Measurements from ENCODE around the gene MOB3B. TPM values are rescaled to one million over a fixed set of nuclear protein-coding genes. Genes with fewer than 3 reads are reported as not detected.

The MOB3B gene
- 0.90 and 1.2 TPM in 2 replicates for polyA plus RNA-seq (2012; rRNA removed)
- polyA plus RNA-seq (2012; cell fraction: cytosol; rRNA removed) = 1.1 TPM in 2 replicates
- polyA plus RNA-seq (2012; cell fraction: nucleus; rRNA removed) = 0.63 and 1.0 TPM in 2 replicates

DNA sequence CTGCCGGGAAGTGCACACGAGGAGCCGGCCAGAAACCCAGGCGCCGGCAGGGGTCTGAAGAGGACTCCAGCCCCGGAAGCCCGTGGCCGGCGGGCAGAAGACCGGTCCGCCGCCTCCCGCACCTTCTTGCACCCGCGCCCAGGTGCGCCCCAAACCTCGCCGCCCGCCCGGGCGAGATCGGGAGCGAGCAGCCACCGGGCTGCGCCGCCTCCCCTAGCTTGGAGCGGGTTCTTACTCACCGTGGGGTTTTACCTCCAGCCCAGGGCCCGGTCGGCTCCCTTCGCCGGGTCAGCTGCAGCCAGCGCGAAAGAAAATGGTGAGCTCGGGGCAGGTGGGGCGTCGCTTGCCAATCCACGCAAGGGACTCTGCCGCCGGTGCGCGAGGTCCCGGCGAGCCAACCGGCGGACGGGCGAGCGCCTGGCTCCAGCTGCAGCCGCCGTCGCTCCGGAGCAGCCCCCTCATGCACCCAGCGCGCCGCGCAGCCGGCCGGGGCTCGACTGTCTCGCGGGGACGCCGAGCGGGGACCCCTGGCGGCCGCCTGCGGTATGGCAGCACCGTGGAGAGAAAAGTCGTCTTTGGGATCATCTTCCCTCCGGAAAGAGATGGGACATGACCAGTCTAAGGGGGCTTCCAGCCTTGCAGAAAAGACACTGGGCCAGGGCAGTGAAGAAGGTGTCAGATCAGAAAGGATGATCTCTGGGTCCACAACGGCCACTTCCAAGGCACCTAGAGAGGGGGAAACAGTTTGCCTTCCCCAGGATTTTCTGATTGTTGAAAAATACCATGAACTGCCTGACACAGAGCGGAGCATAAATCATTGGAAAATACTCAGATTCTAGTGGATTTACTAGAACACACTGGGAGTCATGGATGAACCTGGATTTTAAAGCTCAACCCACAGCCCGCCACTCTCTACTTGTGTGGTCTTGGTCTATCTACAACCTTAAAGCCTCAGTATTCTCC is at the start of gene MOB3B:
Gene MOB3B (minus strand): TSS at position 499 of the 963 bp plus-strand sequence. CDS start 74,264 bp downstream, outside the sequence.
- Histone ChIP-seq H3K4me2 (peak within 1 kb of the TSS; percentile 92), H3K36me3 (replicated peaks in 1 of 2; ENCODE audit: control insufficient read depth in 1 of 2, insufficient read depth in 2 of 2, low read length in 1 of 2) (no peaks in the 10 kb centered on the region), H3K4me3 (ENCODE audit: low read depth in 2 of 2, low read length in 1 of 2) (peak within 1 kb of the TSS; percentile 72 to 75), H3K9me3 (no peaks in the 10 kb centered on the region), H3F3A (replicated peaks; ENCODE audit: insufficient read depth) (peaks cover 14% of the 10 kb centered on the region), H3K9me2 (no peaks in the 10 kb centered on the region), H4K20me1 (ENCODE audit: insufficient read depth) (no peaks in the 10 kb centered on the region), H3K27ac (ENCODE audit: low read depth in 2 of 2, low read length in 1 of 2) (no peak within 1 kb of the TSS; a peak in 1 of 4 replicates), H2AFZ (ENCODE audit: low read depth) (peak within 1 kb of the TSS; percentile 86), H3K27me3 (ENCODE audit: insufficient read depth) (no peaks in the 10 kb centered on the region), H3K9ac (peak within 1 kb of the TSS; percentile 58; the same call in 1 of the 2 replicates), H3K79me2 (ENCODE audit: insufficient read depth) (no peaks in the 10 kb centered on the region), H3K4me1 (ENCODE audit: control insufficient read depth in 1 of 2, insufficient read depth in 2 of 2, low read depth in 1 of 2, low read length in 1 of 2) (peaks cover 0 to 8% of the 10 kb centered on the region in 2 experiments; a peak in 2 of 4 replicates)
- DNase-seq = peak; percentile 93
- ChIA-PET CTCF (interaction anchor here (0.6 to 3.0 kb wide), 33 partner anchors 10 to 583 kb away, joined by 3 to 31 read pairs (median 3); partner anchors contain the start of gene PLAA), POLR2A (no interaction called here)
- WGBS (ENCODE audit: low lambda C conversion rate) = 6% methylated on average over 36 of the region's 74 CpGs
- TF ChIP-seq MXI1 (IDR thresholded peaks at IDR 0.05; ENCODE audit: low read depth, low read length) (peak; percentile 64), FOXM1 (IDR thresholded peaks at IDR 0.05; ENCODE audit: low read depth) (no peak), CHD2 (IDR thresholded peaks at IDR 0.05; ENCODE audit: low read length, partially characterized antibody) (peak; percentile 12), IRF3 (IDR thresholded peaks at IDR 0.05; ENCODE audit: low read depth, low read length) (no peak), SMC3 (IDR thresholded peaks at IDR 0.05; ENCODE audit: low read depth, low read length) (peak; percentile 94), RXRA (IDR thresholded peaks at IDR 0.05; ENCODE audit: borderline replicate concordance, low read depth) (no peak), ELF1 (IDR thresholded peaks at IDR 0.05) (no peak), EZH2phosphoT487 (IDR thresholded peaks at IDR 0.05; ENCODE audit: borderline replicate concordance, low read depth) (no peak), USF1 (IDR thresholded peaks at IDR 0.05; ENCODE audit: borderline replicate concordance, low read depth) (no peak), JUND (IDR thresholded peaks at IDR 0.05) (no peak), NRF1 (IDR thresholded peaks at IDR 0.05; ENCODE audit: low read depth, low read length) (0 out of 2 replicates have a peak, but pooled peaks have one; percentile 38), RAD21 (IDR thresholded peaks at IDR 0.05; ENCODE audit: low read length) (peak; percentile 76), MAX (IDR thresholded peaks at IDR 0.05; ENCODE audit: low read depth) (no peak), FOSL2 (IDR thresholded peaks at IDR 0.05; ENCODE audit: borderline replicate concordance, low read depth) (no peak), GABPA (IDR thresholded peaks at IDR 0.05; ENCODE audit: low read depth) (no peak), ZBTB33 (IDR thresholded peaks at IDR 0.05; ENCODE audit: borderline replicate concordance, low read depth) (no peak), GATA2 (CRISPR knock-in tag; IDR thresholded peaks at IDR 0.05) (no peak), TAF1 (IDR thresholded peaks at IDR 0.05; ENCODE audit: borderline replicate concordance, low read depth, low read length) (no peak), USF2 (IDR thresholded peaks at IDR 0.05; ENCODE audit: borderline replicate concordance, low read depth, low read length) (no peak), SIN3A (IDR thresholded peaks at IDR 0.05; ENCODE audit: borderline replicate concordance, low read depth, low read length) (no peak)
- TF ChIP-seq, protein P1, sequence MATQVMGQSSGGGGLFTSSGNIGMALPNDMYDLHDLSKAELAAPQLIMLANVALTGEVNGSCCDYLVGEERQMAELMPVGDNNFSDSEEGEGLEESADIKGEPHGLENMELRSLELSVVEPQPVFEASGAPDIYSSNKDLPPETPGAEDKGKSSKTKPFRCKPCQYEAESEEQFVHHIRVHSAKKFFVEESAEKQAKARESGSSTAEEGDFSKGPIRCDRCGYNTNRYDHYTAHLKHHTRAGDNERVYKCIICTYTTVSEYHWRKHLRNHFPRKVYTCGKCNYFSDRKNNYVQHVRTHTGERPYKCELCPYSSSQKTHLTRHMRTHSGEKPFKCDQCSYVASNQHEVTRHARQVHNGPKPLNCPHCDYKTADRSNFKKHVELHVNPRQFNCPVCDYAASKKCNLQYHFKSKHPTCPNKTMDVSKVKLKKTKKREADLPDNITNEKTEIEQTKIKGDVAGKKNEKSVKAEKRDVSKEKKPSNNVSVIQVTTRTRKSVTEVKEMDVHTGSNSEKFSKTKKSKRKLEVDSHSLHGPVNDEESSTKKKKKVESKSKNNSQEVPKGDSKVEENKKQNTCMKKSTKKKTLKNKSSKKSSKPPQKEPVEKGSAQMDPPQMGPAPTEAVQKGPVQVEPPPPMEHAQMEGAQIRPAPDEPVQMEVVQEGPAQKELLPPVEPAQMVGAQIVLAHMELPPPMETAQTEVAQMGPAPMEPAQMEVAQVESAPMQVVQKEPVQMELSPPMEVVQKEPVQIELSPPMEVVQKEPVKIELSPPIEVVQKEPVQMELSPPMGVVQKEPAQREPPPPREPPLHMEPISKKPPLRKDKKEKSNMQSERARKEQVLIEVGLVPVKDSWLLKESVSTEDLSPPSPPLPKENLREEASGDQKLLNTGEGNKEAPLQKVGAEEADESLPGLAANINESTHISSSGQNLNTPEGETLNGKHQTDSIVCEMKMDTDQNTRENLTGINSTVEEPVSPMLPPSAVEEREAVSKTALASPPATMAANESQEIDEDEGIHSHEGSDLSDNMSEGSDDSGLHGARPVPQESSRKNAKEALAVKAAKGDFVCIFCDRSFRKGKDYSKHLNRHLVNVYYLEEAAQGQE (IDR thresholded peaks at IDR 0.05; ENCODE audit: low read depth, low read length) = no peak
